Osteoblast (primary cell): ENCODE measurements around the gene SV2B. TPM values are rescaled to one million over a fixed set of nuclear protein-coding genes. Genes with fewer than 3 reads are reported as not detected.

Experiments
- DNase-seq: peaks from one replicate; pipeline ENCODE4 v3.0.0; 2011; ENCODE audit warnings: low spot score, mixed read lengths; ENCODE audit not compliant: insufficient read length; ENCODE audit errors: missing footprints
- H2AFZ ChIP-seq: 2 replicates; pipeline ENCODE4 v1.6.0; 2011; ENCODE audit warnings: mild to moderate bottlenecking, low read length
- H3K27ac ChIP-seq: 2 replicates; pipeline ENCODE4 v1.5.1; 2011; ENCODE audit warnings: mild to moderate bottlenecking, low read depth, low read length, moderate library complexity
- H3K27me3 ChIP-seq: 2 replicates; pipeline ENCODE4 v1.6.0; 2012; ENCODE audit warnings: mild to moderate bottlenecking, control low read depth, inconsistent platforms, low read length, moderate library complexity; ENCODE audit not compliant: insufficient read depth
- H3K36me3 ChIP-seq: 2 replicates; pipeline ENCODE4 v1.5.1; 2011; ENCODE audit warnings: mild to moderate bottlenecking, low read length, control low read depth, moderate library complexity; ENCODE audit not compliant: insufficient read depth
- H3K4me1 ChIP-seq: 2 replicates; pipeline ENCODE4 v1.5.1; 2011; ENCODE audit warnings: mild to moderate bottlenecking, low read length, control low read depth, moderate library complexity; ENCODE audit not compliant: insufficient read depth
- H3K4me2 ChIP-seq: 2 replicates; pipeline ENCODE4 v1.6.0; 2011; ENCODE audit warnings: mild to moderate bottlenecking, low read length; ENCODE audit not compliant: insufficient read depth
- H3K4me3 ChIP-seq: fragments of 200-600 bp; sonication (generic); 3 replicates; pipeline ENCODE4 v1.5.1; 2012; ENCODE audit warnings: mild to moderate bottlenecking, low read length, inconsistent platforms; ENCODE audit not compliant: insufficient read depth
- H3K79me2 ChIP-seq: 2 replicates; pipeline ENCODE4 v1.6.0; 2012; ENCODE audit warnings: mild to moderate bottlenecking, low read length, control low read depth, inconsistent platforms; ENCODE audit not compliant: insufficient read depth
- H3K9me3 ChIP-seq: 2 replicates; pipeline ENCODE4 v1.5.1; 2011; ENCODE audit warnings: low read depth, low read length, control low read depth
- H4K20me1 ChIP-seq: 2 replicates; pipeline ENCODE4 v1.6.0; 2012; ENCODE audit warnings: mild to moderate bottlenecking, low read length, control low read depth; ENCODE audit not compliant: insufficient read depth
- total RNA-seq: library from RNA; depleted of rRNA; stranded (reverse); fragments of >200 nt; gene quantifications from 2 replicates; pipeline ENCODE4 v1.2.3, GENCODE V29; 2012
- TF ChIP-seq, protein P1 (sequence below): IDR thresholded peaks from 2 replicates; pipeline ENCODE4 v1.5.1; 2011; ENCODE audit warnings: mild to moderate bottlenecking, low read depth, low read length, moderate library complexity; ENCODE audit errors: extremely low read depth

The SV2B gene
- total RNA-seq, 1 donor, result not detected

- DNase-seq, result no peak
- no peaks in the 10 kb centered on the region for H3K27me3 ChIP-seq
These were observed 22.2 kb downstream of the SV2B start for GRCh38 chr15:91122296-91122695.

GRCh38 chr15:91124132-91124531 is 24.1 kb downstream of the SV2B start:
- no peak for DNase-seq
- TF ChIP-seq, protein P1, sequence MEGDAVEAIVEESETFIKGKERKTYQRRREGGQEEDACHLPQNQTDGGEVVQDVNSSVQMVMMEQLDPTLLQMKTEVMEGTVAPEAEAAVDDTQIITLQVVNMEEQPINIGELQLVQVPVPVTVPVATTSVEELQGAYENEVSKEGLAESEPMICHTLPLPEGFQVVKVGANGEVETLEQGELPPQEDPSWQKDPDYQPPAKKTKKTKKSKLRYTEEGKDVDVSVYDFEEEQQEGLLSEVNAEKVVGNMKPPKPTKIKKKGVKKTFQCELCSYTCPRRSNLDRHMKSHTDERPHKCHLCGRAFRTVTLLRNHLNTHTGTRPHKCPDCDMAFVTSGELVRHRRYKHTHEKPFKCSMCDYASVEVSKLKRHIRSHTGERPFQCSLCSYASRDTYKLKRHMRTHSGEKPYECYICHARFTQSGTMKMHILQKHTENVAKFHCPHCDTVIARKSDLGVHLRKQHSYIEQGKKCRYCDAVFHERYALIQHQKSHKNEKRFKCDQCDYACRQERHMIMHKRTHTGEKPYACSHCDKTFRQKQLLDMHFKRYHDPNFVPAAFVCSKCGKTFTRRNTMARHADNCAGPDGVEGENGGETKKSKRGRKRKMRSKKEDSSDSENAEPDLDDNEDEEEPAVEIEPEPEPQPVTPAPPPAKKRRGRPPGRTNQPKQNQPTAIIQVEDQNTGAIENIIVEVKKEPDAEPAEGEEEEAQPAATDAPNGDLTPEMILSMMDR, result no peak
- H4K20me1 ChIP-seq, result no peaks in the 10 kb centered on the region
- H3K4me3 ChIP-seq, result no peak overlapping the region
- no peaks in the 10 kb centered on the region for H3K36me3 ChIP-seq
- H3K27me3 ChIP-seq, result no peaks in the 10 kb centered on the region
- no peak overlapping the region for H3K4me2 ChIP-seq
- no peaks in the 10 kb centered on the region for H3K4me1 ChIP-seq
- H2AFZ ChIP-seq, result no peak overlapping the region
- H3K79me2 ChIP-seq, result no peaks in the 10 kb centered on the region
- H3K9me3 ChIP-seq, result no peaks in the 10 kb centered on the region
- no peak overlapping the region for H3K27ac ChIP-seq

More at GRCh38 chr15:91122296-91122695, 22.2 kb downstream of the SV2B start:
- no peak overlapping the region for H3K4me2 ChIP-seq
- TF ChIP-seq, protein P1, result no peak
- H3K27ac ChIP-seq, result no peak overlapping the region
- H2AFZ ChIP-seq, result no peak overlapping the region
- no peaks in the 10 kb centered on the region for H3K36me3 ChIP-seq
- H3K79me2 ChIP-seq, result no peaks in the 10 kb centered on the region
- no peaks in the 10 kb centered on the region for H3K4me1 ChIP-seq
- no peaks in the 10 kb centered on the region for H4K20me1 ChIP-seq
- no peak overlapping the region for H3K4me3 ChIP-seq
- no peaks in the 10 kb centered on the region for H3K9me3 ChIP-seq

GRCh38 chr15:91125162-91125561 is 25.1 kb downstream of the SV2B start:
- TF ChIP-seq, protein P1, result no peak
- Histone ChIP-seq H3K9me3 (no peaks in the 10 kb centered on the region), H3K27ac (no peak overlapping the region), H3K36me3 (no peaks in the 10 kb centered on the region), H3K4me2 (no peak overlapping the region), H3K27me3 (no peaks in the 10 kb centered on the region), H4K20me1 (no peaks in the 10 kb centered on the region), H3K4me3 (no peak overlapping the region), H2AFZ (no peak overlapping the region), H3K4me1 (no peaks in the 10 kb centered on the region), H3K79me2 (no peaks in the 10 kb centered on the region)
- DNase-seq, result no peak

DNA sequence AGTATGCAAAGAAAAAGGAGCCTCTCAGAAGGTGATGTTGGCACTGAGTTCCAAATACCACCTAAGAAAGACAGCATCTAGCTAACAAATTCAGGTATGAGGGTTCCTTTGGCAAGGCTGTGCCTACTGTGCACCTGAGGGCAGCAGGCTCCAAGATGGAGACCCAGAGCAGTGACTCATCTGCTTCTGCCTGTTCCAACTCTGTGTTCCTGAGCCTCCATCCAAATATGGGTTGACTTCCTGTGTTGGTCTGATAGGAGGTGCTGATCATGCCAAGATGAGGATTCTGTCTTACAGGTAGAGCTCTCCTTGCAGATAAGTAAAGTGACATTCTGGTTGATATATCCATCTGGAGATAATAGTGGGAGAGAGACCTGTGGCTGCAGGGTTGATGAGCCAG is 26.0 kb downstream of the SV2B start:
- H3K4me2 ChIP-seq, result no peak overlapping the region
- H3K4me1 ChIP-seq, result no peaks in the 10 kb centered on the region
- H3K27ac ChIP-seq, result no peak overlapping the region
- H3K9me3 ChIP-seq, result no peaks in the 10 kb centered on the region
- H3K4me3 ChIP-seq, result no peak overlapping the region
- H3K79me2 ChIP-seq, result no peaks in the 10 kb centered on the region
- TF ChIP-seq, protein P1, result no peak
- no peak for DNase-seq
- H3K27me3 ChIP-seq, result no peaks in the 10 kb centered on the region
- H2AFZ ChIP-seq, result no peak overlapping the region
- H4K20me1 ChIP-seq, result no peaks in the 10 kb centered on the region
- no peaks in the 10 kb centered on the region for H3K36me3 ChIP-seq
